Heart left ventricle (tissue), 16 donors: Measurements from ENCODE around the gene STAC. TPM values are rescaled to one million over a fixed set of nuclear protein-coding genes. Genes with fewer than 3 reads are reported as not detected.

ENCODE experiments used
- ATAC-seq, 4 donors: fragments of 200-7000 bp; cut with Tn5 transposase; one replicate each; pipeline ENCODE4 v1.9.1; 2020 to 2022; ENCODE audit warnings: moderate library complexity in 4 of 4, mild to moderate bottlenecking in 3 of 4, moderate number of reproducible peaks in 1 of 4
- DNase-seq, 5 donors: peaks; one replicate each; pipeline ENCODE4 v3.0.0-alpha.2; 2020
- H3K27ac ChIP-seq, 12 donors: fragments of 200-600 bp; sonication (generic) in 4 of 12; one replicate each; pipeline versions ENCODE4 v1.5.0 to v1.8.0; 2016 to 2022; ENCODE audit warnings: mild to moderate bottlenecking in 2 of 12
- H3K27me3 ChIP-seq, 9 donors: fragments of 200-600 bp; sonication (generic) in 2 of 9; one replicate each; pipeline versions ENCODE4 v1.5.1 to v1.8.0; 2016 to 2022; ENCODE audit warnings: mild to moderate bottlenecking in 3 of 9
- H3K36me3 ChIP-seq, 9 donors: fragments of 200-600 bp; sonication (generic) in 2 of 9; one replicate each; pipeline versions ENCODE4 v1.5.0 to v1.8.0; 2018 to 2022; ENCODE audit warnings: mild to moderate bottlenecking in 2 of 9
- H3K4me1 ChIP-seq, 12 donors: fragments of 200-600 bp; sonication (generic) in 4 of 12; one replicate each; pipeline versions ENCODE4 v1.5.0 to v1.8.0; 2016 to 2022; ENCODE audit warnings: mild to moderate bottlenecking in 3 of 12
- H3K4me3 ChIP-seq, 12 donors: fragments of 200-600 bp; sonication (generic) in 4 of 12; one replicate each; pipeline versions ENCODE4 v1.5.0 to v1.8.0; 2017 to 2022; ENCODE audit warnings: mild to moderate bottlenecking in 9 of 12, moderate library complexity in 4 of 12
- H3K9me3 ChIP-seq, 12 donors: fragments of 200-600 bp; sonication (generic) in 4 of 12; one replicate each; pipeline versions ENCODE4 v1.5.0 to v1.8.0; 2016 to 2022; ENCODE audit warnings: mild to moderate bottlenecking in 1 of 12
- POLR2A ChIP-seq, 2 donors: fragments of 450-650 bp; IDR thresholded peaks; one replicate each; pipeline ENCODE4 v1.6.1; 2017; ENCODE audit warnings: antibody characterized with exemption in 2 of 2, mild to moderate bottlenecking in 2 of 2, moderate library complexity in 2 of 2
- WGBS, 4 donors: extraction: QIAGEN DNeasy Blood & Tissue Kit in 2 of 4; methylation state at CpG; one replicate each; pipeline versions ENCODE4 v1.1.5 to v1.1.7; 2013 to 2018; 5-methylcytosine and 5-hydroxymethylcytosine counted together
- intact Hi-C, 10 donors: fragments of 100-400 bp; cut with DNase I; formaldehyde crosslinking; loops; one replicate each; pipeline versions ENCODE4 v1.11.1 to v1.14.2; 2022
- polyA plus RNA-seq, 2 donors: library from polyadenylated mRNA; stranded (reverse); fragments of 200-250 nt; gene quantifications; one replicate each; pipeline ENCODE4 v1.2.3, GENCODE V29; 2013
- total RNA-seq, 9 donors: library from RNA; depleted of rRNA in 2 of 9; stranded (reverse); fragments of >200 nt in 2 of 9; fragmentation: NEBNext Ultra II Directional in 3 of 9; extraction: Animal tissue kit (Norgen Biotek cat#: 25700) in 3 of 9; gene quantifications; one replicate each; pipeline versions ENCODE4 v1.1.0 to v1.2.4, GENCODE V29; 2016 to 2023
- TF ChIP-seq, protein P1 (sequence below), 12 donors: fragments of 200-600 bp; sonication (generic) in 4 of 12; IDR thresholded peaks; one replicate each; pipeline versions ENCODE4 v1.5.0 to v1.8.0; 2018 to 2022; ENCODE audit warnings: antibody characterized with exemption in 12 of 12, mild to moderate bottlenecking in 5 of 12
- donor health status: ischemic (EF 13 %, LVEDD 7.1; RV severe dilation, severe dysfunction).
- donor health status: healthy with polysubstance abuse.
- donor health status: DM: no; HTN: yes; CAD: no.
- donor health status: DM: no; HTN: no; CAD: no.
- donor health status: ischemic (EF 25% LVEDD 6.9; RV normal size, moderate dysfunction).
- donor health status: ischemic (EF 25% LVEDD 5.7; RV mildly dilated, moderate dysfunction).
- donor health status: healthy.
- donor health status: DM: yes; HTN: yes; CAD: no.
- donor health status: ischemic (EF 35%, LVEDD 5.7; RV mildly dilated, moderate dysfunction).
- donor health status: nonischemic (EF 11% LVEDD 7.7; RV severe dilation, severe dysfunction).
- donor health status: DM: yes; HTN: yes; CAD: no.
- donor health status: PGD.
- donor health status: ischemic (EF 29% LVEDD 5.4; RV normal size, mild dysfunction).
- donor health status: nonischemic (EF 23%, LVEDD 6.1; RV moderate dilation, normal function).

Gene STAC
- total and polyA plus RNA-seq, 11 donors = 0.11 to 1.3 (median 0.44) TPM; not detected in 1

DNA sequence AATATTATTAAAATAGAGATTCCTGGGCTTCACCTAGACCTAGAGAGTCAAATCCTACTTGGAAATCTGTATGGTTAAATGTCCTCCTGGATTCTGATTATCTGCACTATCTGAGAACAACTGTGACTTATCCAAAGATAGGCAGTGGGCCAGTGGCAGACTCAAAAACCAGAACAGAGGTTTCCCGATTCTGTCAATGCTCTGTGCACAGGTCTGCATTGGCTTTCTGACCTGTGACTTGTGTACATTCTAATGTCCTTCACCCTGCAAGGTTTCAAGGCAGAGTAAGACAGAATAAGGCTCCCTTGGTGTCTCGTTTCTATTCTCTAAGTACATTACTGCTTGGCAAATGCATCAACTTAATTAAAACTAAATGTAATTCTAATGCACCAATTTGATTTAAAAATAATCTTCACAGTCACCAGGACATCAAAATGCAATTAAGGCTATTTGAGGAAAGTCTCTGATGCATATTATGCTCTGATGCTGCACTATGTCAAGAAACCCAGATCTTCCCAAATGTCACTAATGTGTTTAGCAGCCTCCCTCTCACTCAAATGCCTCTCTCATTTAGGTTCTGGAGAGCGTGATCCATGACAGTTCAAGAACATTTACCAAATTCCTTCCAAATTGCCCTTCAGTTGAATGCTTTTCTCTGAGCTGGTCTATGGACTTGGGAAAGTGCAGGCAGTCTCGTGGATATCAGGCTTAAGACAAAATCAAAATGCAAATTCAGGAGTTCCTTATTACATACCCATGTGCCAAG, 140.1 kb downstream of the STAC start:
- DNase-seq = no peak
- 66 to 75% (median 73%) methylated on average over 4 of the region's 4 CpGs for WGBS, 4 donors
- H3K36me3 ChIP-seq = no peaks in the 10 kb centered on the region
- H3K27ac ChIP-seq = no peak overlapping the region
- no peaks in the 10 kb centered on the region for H3K9me3 ChIP-seq
- TF ChIP-seq POLR2A (IDR thresholded peaks at IDR 0.05) = no peak
- TF ChIP-seq, protein P1, sequence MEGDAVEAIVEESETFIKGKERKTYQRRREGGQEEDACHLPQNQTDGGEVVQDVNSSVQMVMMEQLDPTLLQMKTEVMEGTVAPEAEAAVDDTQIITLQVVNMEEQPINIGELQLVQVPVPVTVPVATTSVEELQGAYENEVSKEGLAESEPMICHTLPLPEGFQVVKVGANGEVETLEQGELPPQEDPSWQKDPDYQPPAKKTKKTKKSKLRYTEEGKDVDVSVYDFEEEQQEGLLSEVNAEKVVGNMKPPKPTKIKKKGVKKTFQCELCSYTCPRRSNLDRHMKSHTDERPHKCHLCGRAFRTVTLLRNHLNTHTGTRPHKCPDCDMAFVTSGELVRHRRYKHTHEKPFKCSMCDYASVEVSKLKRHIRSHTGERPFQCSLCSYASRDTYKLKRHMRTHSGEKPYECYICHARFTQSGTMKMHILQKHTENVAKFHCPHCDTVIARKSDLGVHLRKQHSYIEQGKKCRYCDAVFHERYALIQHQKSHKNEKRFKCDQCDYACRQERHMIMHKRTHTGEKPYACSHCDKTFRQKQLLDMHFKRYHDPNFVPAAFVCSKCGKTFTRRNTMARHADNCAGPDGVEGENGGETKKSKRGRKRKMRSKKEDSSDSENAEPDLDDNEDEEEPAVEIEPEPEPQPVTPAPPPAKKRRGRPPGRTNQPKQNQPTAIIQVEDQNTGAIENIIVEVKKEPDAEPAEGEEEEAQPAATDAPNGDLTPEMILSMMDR (IDR thresholded peaks at IDR 0.05) = no peak
- no peak for ATAC-seq
- H3K27me3 ChIP-seq = no peaks in the 10 kb centered on the region
- intact Hi-C loops = no loop called here
- H3K4me1 ChIP-seq = no peaks in the 10 kb centered on the region
- no peak overlapping the region for H3K4me3 ChIP-seq

DNA sequence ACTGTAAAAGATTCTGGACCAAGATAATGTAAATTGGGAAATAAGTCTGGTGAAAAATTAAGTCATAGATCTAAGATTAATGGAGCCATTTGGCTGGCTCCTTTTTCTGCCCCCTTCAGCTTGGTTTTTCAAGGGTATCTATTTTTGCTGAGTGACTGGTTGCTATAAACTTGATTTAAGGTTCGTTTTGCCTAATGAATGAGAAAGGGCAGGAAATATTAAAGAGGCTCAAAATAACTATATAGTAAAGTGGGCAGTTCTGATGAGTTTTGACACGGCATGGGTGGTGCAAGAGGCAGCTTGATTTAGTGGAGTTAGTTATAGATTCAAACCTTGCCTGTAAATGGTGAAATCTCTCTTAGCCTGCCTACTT, 140.7 kb downstream of the STAC start:
- intact Hi-C loops = no loop called here
- DNase-seq = no peak
- Histone ChIP-seq H3K9me3 (no peaks in the 10 kb centered on the region), H3K4me3 (no peak overlapping the region), H3K27me3 (no peaks in the 10 kb centered on the region), H3K4me1 (no peaks in the 10 kb centered on the region), H3K27ac (no peak overlapping the region), H3K36me3 (no peaks in the 10 kb centered on the region)
- no peak for ATAC-seq
- TF ChIP-seq POLR2A (IDR thresholded peaks at IDR 0.05) = no peak
- TF ChIP-seq, protein P1 (IDR thresholded peaks at IDR 0.05) = no peak
- 66 to 84% (median 76%) methylated on average over 2 of the region's 2 CpGs for WGBS, 4 donors

DNA sequence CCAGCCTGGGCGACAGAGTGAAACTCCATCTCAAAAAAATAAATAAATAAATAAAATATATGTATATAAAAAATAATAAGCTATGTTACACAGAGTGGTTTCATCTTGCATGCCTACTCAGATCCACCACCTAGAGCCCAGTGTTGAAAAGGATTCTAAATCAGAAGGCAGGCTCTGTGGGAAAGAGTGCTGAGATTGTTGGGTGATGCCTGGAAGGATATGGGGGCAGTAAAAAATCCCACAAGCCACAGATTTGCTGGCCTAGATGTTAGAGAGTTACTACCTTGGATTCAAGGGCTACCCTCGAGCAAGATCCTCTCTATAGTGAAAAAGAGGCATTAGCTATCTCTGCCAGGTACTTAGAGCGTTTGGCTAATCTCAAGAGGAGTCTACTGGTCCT, 144.3 kb downstream of the STAC start:
- no peak for DNase-seq

DNA sequence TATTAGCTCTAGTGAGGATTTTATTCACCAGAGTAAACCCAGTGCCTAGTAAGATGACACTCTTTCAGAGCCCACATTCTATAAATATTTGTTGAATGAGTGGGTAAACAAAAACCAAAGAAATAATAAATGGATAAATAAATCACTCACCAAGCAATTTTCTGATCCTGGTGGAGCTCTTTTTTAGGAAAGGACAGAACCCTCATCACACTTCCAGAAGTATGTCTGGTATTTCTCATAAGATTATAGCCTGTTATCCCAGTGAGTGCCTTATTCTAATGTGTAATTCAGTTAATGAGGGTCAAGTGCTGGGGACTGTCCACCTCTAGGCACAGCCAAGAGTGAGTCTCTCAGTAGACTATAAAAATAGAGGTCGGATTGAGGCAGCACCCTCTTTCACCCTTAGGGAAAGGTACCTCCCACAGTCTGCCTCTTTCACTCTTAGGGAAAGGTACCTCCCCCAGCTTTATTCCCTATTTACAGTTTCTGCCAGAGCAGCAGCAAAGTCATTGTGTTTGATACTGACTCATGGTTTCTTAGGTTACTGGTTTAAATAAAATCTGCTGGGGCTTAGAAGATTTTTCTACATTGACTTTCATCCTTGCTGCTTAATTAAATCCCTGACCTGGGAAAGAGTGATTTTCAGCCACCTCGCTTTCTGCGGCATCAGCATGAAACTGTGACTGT, 145.0 kb downstream of the STAC start:
- no peak for ATAC-seq
- 70 to 77% (median 76%) methylated on average over 3 of the region's 3 CpGs for WGBS, 4 donors

More for the DNA sequence above, 144.3 kb downstream of the STAC start:
- Histone ChIP-seq H3K27ac (no peak overlapping the region), H3K36me3 (no peaks in the 10 kb centered on the region), H3K4me3 (no peak overlapping the region), H3K9me3 (no peaks in the 10 kb centered on the region), H3K27me3 (no peaks in the 10 kb centered on the region), H3K4me1 (no peaks in the 10 kb centered on the region)
- intact Hi-C loops = no loop called here
- no peak for TF ChIP-seq POLR2A (IDR thresholded peaks at IDR 0.05)
- TF ChIP-seq, protein P1 (IDR thresholded peaks at IDR 0.05) = no peak
- no peak for ATAC-seq
- 78 to 85% (median 81%) methylated on average over 3 of the region's 3 CpGs for WGBS, 4 donors

More for the DNA sequence above, 145.0 kb downstream of the STAC start:
- H3K4me1 ChIP-seq = no peaks in the 10 kb centered on the region
- H3K27me3 ChIP-seq = no peaks in the 10 kb centered on the region
- no peak for DNase-seq
- H3K9me3 ChIP-seq = no peaks in the 10 kb centered on the region
- no peak overlapping the region for H3K4me3 ChIP-seq
- no peak overlapping the region for H3K27ac ChIP-seq
- intact Hi-C loops = no loop called here
- TF ChIP-seq, protein P1 (IDR thresholded peaks at IDR 0.05) = no peak
- TF ChIP-seq POLR2A (IDR thresholded peaks at IDR 0.05) = no peak
- no peaks in the 10 kb centered on the region for H3K36me3 ChIP-seq
